GM19328 (cell line): ENCODE data around the gene LHX4.

Source experiments
- ATAC-seq: cut with Tn5 transposase; IDR thresholded peaks from one replicate; pipeline ENCODE4 v1.9.1; 2021; ENCODE audit warnings: mild to moderate bottlenecking, moderate library complexity; ENCODE audit not compliant: unreplicated experiment

Gene LHX4

GRCh38 chr1:180229483-180230415 lies at the start of gene LHX4:
LHX4 (plus strand) TSS chr1:180230264; CDS start chr1:180230530, 266 bp downstream.
- ATAC-seq: no peak

- no peak for ATAC-seq
Measured at GRCh38 chr1:180181048-180181447, 49.0 kb upstream of the LHX4 start.

GRCh38 chr1:180181996-180182642 lies 47.9 kb upstream of the LHX4 start:
- no peak for ATAC-seq

GRCh38 chr1:180182643-180183311 lies 47.3 kb upstream of the LHX4 start:
- ATAC-seq: no peak

GRCh38 chr1:180183426-180183825 lies 46.6 kb upstream of the LHX4 start:
- ATAC-seq: no peak

- no peak for ATAC-seq
Measured at GRCh38 chr1:180184041-180184440, 46.0 kb upstream of the LHX4 start.

GRCh38 chr1:180185281-180185680 lies 44.8 kb upstream of the LHX4 start:
- ATAC-seq: no peak

GRCh38 chr1:180185971-180186645 lies 44.0 kb upstream of the LHX4 start:
- ATAC-seq: no peak

GRCh38 chr1:180186831-180187230 lies 43.2 kb upstream of the LHX4 start:
- no peak for ATAC-seq

- ATAC-seq: no peak
Measured at GRCh38 chr1:180187626-180188025, 42.4 kb upstream of the LHX4 start.

GRCh38 chr1:180188091-180188506 lies 42.0 kb upstream of the LHX4 start:
- no peak for ATAC-seq

- ATAC-seq: no peak
Measured at GRCh38 chr1:180188684-180189175, 41.3 kb upstream of the LHX4 start.

- no peak for ATAC-seq
Measured at GRCh38 chr1:180190091-180190490, 40.0 kb upstream of the LHX4 start.

GRCh38 chr1:180192172-180192571 lies 37.9 kb upstream of the LHX4 start:
- ATAC-seq: no peak

GRCh38 chr1:180193141-180194047 lies 36.7 kb upstream of the LHX4 start:
- no peak for ATAC-seq

GRCh38 chr1:180194048-180194425 lies 36.0 kb upstream of the LHX4 start:
- no peak for ATAC-seq

GRCh38 chr1:180194546-180195207 lies 35.4 kb upstream of the LHX4 start:
- ATAC-seq: no peak

GRCh38 chr1:180195401-180195800 lies 34.7 kb upstream of the LHX4 start:
- ATAC-seq: no peak

- ATAC-seq: no peak
Measured at GRCh38 chr1:180195916-180196315, 34.1 kb upstream of the LHX4 start.
